ENCODE results near the gene ATP13A2. TPM values are rescaled to one million over a fixed set of nuclear protein-coding genes. Genes with fewer than 3 reads are reported as not detected.
A peak's percentile ranks its signal among the peaks of the same experiment; 100 is the strongest.

Gene ATP13A2
- polyA plus RNA-seq (2013, experiment 1 of 2; ENCODE audit: insufficient read length): 39.5 TPM
- polyA plus RNA-seq (2013, experiment 2 of 2; ENCODE audit: insufficient read length): 37.2 TPM

- DNase-seq: peak; percentile 69
Observed at GRCh38 chr1:17011439-17012307, at the start of gene ATP13A2. Gene ATP13A2, minus strand, starts transcription at chr1:17011928. Its CDS starts 190 bp downstream, at chr1:17011738.

GRCh38 chr1:17061486-17061885 lies 49.8 kb upstream of the ATP13A2 start:
- DNase-seq: no peak

- DNase-seq: no peak
Observed at GRCh38 chr1:17060306-17060749, 48.6 kb upstream of the ATP13A2 start.

- peak; percentile 69 for DNase-seq
Observed at GRCh38 chr1:17059391-17060305, 47.9 kb upstream of the ATP13A2 start.

GRCh38 chr1:17056551-17056950 lies 44.8 kb upstream of the ATP13A2 start:
- DNase-seq: no peak

- no peak for DNase-seq
Observed at GRCh38 chr1:17055801-17056200, 44.1 kb upstream of the ATP13A2 start.

GRCh38 chr1:17053685-17054410 lies 42.1 kb upstream of the ATP13A2 start, which contains the start of gene SDHB:
Gene SDHB, minus strand, starts transcription at chr1:17054032. Its CDS starts 13 bp downstream, at chr1:17054019.
- peak; percentile 99 for DNase-seq

- no peak for DNase-seq
Observed at GRCh38 chr1:17053086-17053684, 41.5 kb upstream of the ATP13A2 start.

- no peak for DNase-seq
Observed at GRCh38 chr1:17052641-17053040, 40.9 kb upstream of the ATP13A2 start.

GRCh38 chr1:17052038-17052437 lies 40.3 kb upstream of the ATP13A2 start:
- DNase-seq: no peak

GRCh38 chr1:17047924-17048323 lies 36.2 kb upstream of the ATP13A2 start:
- DNase-seq: no peak

- no peak for DNase-seq
Observed at GRCh38 chr1:17046334-17046657, 34.6 kb upstream of the ATP13A2 start.

- peak; percentile 65 for DNase-seq
Observed at GRCh38 chr1:17045634-17046333, 34.1 kb upstream of the ATP13A2 start.

- no peak for DNase-seq
Observed at GRCh38 chr1:17045150-17045549, 33.4 kb upstream of the ATP13A2 start.

- no peak for DNase-seq
Observed at GRCh38 chr1:17043676-17044075, 31.9 kb upstream of the ATP13A2 start.

GRCh38 chr1:17040135-17040534 lies 28.4 kb upstream of the ATP13A2 start:
- DNase-seq: no peak

GRCh38 chr1:17039522-17039921 lies 27.8 kb upstream of the ATP13A2 start:
- DNase-seq: no peak

GRCh38 chr1:17033481-17033880 lies 21.8 kb upstream of the ATP13A2 start:
- no peak for DNase-seq

- no peak for DNase-seq
Observed at GRCh38 chr1:17032741-17033140, 21.0 kb upstream of the ATP13A2 start.

- DNase-seq: no peak
Observed at GRCh38 chr1:17031436-17031835, 19.7 kb upstream of the ATP13A2 start.

GRCh38 chr1:17030206-17030605 lies 18.5 kb upstream of the ATP13A2 start:
- DNase-seq: no peak
